Kidney (tissue), 14 donors: ENCODE measurements around the gene RPL36A. TPM values are rescaled to one million over a fixed set of nuclear protein-coding genes. Genes with fewer than 3 reads are reported as not detected.

Source experiments
- DNase-seq, 5 donors: peaks; one replicate each; pipeline ENCODE4 v3.0.0-alpha.2; 2013 to 2020
- FAIRE-seq: peaks from 2 replicates; lab custom pipeline; 2012; peaks lifted over from hg19 to GRCh38; lab: Jason Lieb, UNC
- H3K27ac ChIP-seq, 2 donors: one replicate each; pipeline ENCODE4 v1.7.0; 2013; ENCODE audit warnings: low read depth in 2 of 2, low read length in 2 of 2, inconsistent platforms in 1 of 2
- H3K27me3 ChIP-seq: one replicate; pipeline ENCODE4 v1.7.1; 2013; ENCODE audit warnings: low read length, inconsistent platforms; ENCODE audit not compliant: control insufficient read depth, insufficient read depth
- H3K36me3 ChIP-seq, 3 donors: one replicate each; pipeline versions ENCODE4 v1.7.0 to v1.7.1; 2013; ENCODE audit warnings: low read length in 3 of 3, control low read depth in 1 of 3, inconsistent platforms in 1 of 3; ENCODE audit not compliant: insufficient read depth in 3 of 3, control insufficient read depth in 2 of 3
- H3K4me1 ChIP-seq, 3 donors: one replicate each; pipeline versions ENCODE4 v1.7.0 to v1.7.1; 2013; ENCODE audit warnings: low read length in 3 of 3, inconsistent platforms in 1 of 3, low read depth in 1 of 3; ENCODE audit not compliant: control insufficient read depth in 2 of 3, insufficient read depth in 2 of 3
- H3K4me3 ChIP-seq, 3 donors: one replicate each; pipeline versions ENCODE4 v1.7.0 to v1.8.1; 2013; ENCODE audit warnings: low read length in 3 of 3, control low read depth in 1 of 3, inconsistent platforms in 1 of 3
- H3K9ac ChIP-seq, 3 donors: one replicate each; pipeline versions ENCODE4 v1.7.0 to v1.7.1; 2013; ENCODE audit warnings: low read length in 3 of 3, control low read depth in 1 of 3, inconsistent platforms in 1 of 3
- H3K9me3 ChIP-seq, 3 donors: one replicate each; pipeline versions ENCODE4 v1.7.0 to v1.7.1; 2013; ENCODE audit warnings: low read length in 3 of 3, control low read depth in 1 of 3, inconsistent platforms in 1 of 3; ENCODE audit not compliant: control insufficient read depth in 2 of 3, insufficient read depth in 1 of 3
- intact Hi-C: fragments of 100-400 bp; cut with DNase I; formaldehyde crosslinking; loops from one replicate; pipeline ENCODE4 v1.11.1; 2022
- polyA plus RNA-seq: library from polyadenylated mRNA; stranded (reverse); fragments of 350-450 nt; fragmentation: Illumina TruSeq; extraction: RNeasy Lipid Tissue Mini Kit (QIAGEN cat#74804); gene quantifications from one replicate; pipeline ENCODE4 v1.2.3, GENCODE V29; 2014; ENCODE audit warnings: low read depth, low replicate concordance; ENCODE audit not compliant: insufficient read depth
- total RNA-seq: library from RNA; stranded (reverse); fragmentation: NEBNext Ultra II Directional; extraction: Animal tissue kit (Norgen Biotek cat#: 25700); gene quantifications from one replicate; pipeline ENCODE4 v1.2.1, GENCODE V29; 2021
- TF ChIP-seq, protein P1 (sequence below): IDR thresholded peaks from 3 replicates; pipeline ENCODE4 v1.5.1; 2012; ENCODE audit warnings: mild to moderate bottlenecking, moderate library complexity, borderline replicate concordance; ENCODE audit not compliant: insufficient read depth; ENCODE audit errors: extremely low read depth
- donor health status: control.
- donor health status: control.
- donor health status: control.
- donor health status: control.
- donor health status: control.
- donor health status: DM: yes; HTN: yes; CAD: no.
- donor health status: Normal renal cell carcinoma (clear cell type).

Gene RPL36A
- total and polyA plus RNA-seq, 2 donors from 2014 or later, result 148 to 1,711 TPM

DNA sequence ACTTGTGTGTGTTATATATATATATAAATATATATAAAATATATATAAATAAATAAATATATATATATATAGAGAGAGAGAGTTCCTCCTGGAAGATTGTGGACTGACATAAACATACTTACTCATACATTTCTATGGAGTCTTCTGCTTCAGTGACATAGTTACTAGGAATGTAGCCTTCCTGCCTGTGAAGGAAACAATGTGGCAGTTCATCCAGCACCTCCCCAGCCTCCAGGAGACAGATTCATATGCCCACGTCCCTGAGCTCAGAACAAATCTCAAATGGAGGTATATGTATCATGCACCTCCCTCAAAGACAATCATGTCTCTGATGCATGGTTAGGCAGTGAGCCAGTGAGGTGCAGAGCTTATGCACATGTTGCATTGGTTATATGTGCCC lies 30.8 kb upstream of the RPL36A start:
- FAIRE-seq (no peak), DNase-seq (no peak)
- H3K9me3 ChIP-seq, result no peaks in the 10 kb centered on the region
- H3K4me1 ChIP-seq, result no peaks in the 10 kb centered on the region
- peaks cover 2% of the 10 kb centered on the region for H3K27me3 ChIP-seq
- no peak overlapping the region for H3K4me3 ChIP-seq
- intact Hi-C loops, result no loop called here
- no peak overlapping the region for H3K9ac ChIP-seq
- TF ChIP-seq, protein P1, sequence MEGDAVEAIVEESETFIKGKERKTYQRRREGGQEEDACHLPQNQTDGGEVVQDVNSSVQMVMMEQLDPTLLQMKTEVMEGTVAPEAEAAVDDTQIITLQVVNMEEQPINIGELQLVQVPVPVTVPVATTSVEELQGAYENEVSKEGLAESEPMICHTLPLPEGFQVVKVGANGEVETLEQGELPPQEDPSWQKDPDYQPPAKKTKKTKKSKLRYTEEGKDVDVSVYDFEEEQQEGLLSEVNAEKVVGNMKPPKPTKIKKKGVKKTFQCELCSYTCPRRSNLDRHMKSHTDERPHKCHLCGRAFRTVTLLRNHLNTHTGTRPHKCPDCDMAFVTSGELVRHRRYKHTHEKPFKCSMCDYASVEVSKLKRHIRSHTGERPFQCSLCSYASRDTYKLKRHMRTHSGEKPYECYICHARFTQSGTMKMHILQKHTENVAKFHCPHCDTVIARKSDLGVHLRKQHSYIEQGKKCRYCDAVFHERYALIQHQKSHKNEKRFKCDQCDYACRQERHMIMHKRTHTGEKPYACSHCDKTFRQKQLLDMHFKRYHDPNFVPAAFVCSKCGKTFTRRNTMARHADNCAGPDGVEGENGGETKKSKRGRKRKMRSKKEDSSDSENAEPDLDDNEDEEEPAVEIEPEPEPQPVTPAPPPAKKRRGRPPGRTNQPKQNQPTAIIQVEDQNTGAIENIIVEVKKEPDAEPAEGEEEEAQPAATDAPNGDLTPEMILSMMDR, result no peak
- H3K36me3 ChIP-seq, result no peaks in the 10 kb centered on the region
- no peak overlapping the region for H3K27ac ChIP-seq

DNA sequence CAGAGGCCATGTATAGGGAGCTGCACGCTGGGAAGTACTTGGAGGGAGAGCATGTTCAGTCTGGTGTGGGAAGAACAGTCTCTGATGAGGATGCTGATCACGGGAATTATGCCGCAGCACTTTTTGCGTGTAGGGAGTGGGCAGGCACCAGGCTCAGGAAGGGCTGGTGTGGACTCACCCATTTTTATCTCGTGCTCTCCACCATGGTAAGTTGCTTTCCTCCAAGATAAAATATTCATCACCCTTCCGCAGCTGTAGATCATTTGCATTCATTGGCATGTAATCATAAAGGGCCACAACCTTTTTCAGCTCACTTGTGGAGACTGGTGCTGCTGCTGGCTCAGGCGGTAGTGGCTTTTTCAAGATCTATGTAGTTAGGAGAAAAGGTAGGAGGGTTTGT lies 30.4 kb upstream of the RPL36A start:
- TF ChIP-seq, protein P1, result no peak
- no peak overlapping the region for H3K4me3 ChIP-seq
- H3K27me3 ChIP-seq, result peaks cover 2% of the 10 kb centered on the region
- no peaks in the 10 kb centered on the region for H3K4me1 ChIP-seq
- no peaks in the 10 kb centered on the region for H3K36me3 ChIP-seq
- intact Hi-C loops, result no loop called here
- no peaks in the 10 kb centered on the region for H3K9me3 ChIP-seq
- FAIRE-seq, result no peak
- H3K9ac ChIP-seq, result no peak overlapping the region
- H3K27ac ChIP-seq, result no peak overlapping the region
- no peak for DNase-seq

DNA sequence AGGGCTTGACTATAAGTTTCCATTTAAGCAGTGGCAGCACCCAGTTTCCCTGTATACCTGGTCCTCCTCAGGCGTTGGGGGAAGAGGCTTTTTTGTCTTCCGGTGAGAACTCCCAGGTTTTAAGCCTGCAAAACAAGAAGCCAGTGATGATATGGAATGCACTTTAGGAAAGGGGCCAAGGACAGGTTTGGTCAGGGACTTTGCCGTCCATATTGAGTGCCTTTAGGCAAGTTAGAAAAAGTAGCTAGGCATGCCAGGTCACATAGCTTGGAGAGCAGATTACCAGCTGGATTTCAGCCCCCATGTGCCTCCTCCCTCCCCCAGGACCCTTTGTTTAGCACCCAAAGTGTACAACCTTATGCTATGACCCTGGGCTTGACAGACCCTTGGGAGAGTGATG lies 28.7 kb upstream of the RPL36A start:
- peaks cover 2% of the 10 kb centered on the region for H3K27me3 ChIP-seq
- no peaks in the 10 kb centered on the region for H3K4me1 ChIP-seq
- TF ChIP-seq, protein P1, result no peak
- H3K4me3 ChIP-seq, result no peak overlapping the region
- H3K9me3 ChIP-seq, result no peaks in the 10 kb centered on the region
- FAIRE-seq (no peak), DNase-seq (no peak)
- no peaks in the 10 kb centered on the region for H3K36me3 ChIP-seq
- H3K9ac ChIP-seq, result no peak overlapping the region
- H3K27ac ChIP-seq, result no peak overlapping the region
- intact Hi-C loops, result no loop called here

DNA sequence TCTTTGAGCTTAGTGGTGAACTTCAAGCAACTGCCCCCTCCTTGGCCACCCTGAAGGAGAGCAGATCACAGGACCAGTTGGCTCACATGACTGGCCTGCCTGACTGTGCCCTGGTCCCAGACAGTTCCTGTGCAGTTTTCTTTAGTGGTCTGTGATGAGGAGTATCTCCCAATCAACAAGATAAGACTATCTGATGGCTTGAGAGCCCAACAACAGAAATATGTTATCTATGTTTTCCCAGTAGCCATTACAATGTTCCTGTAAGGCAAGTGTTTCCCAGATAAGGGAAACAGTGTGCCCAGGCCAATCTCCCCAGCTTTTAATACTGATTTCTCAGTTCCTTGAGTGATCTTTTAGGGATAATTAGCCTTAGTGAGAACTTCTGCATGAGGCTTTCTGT lies 28.1 kb upstream of the RPL36A start:
- peaks cover 2% of the 10 kb centered on the region for H3K27me3 ChIP-seq
- H3K36me3 ChIP-seq, result no peaks in the 10 kb centered on the region
- H3K9ac ChIP-seq, result no peak overlapping the region
- no peak overlapping the region for H3K4me3 ChIP-seq
- no peaks in the 10 kb centered on the region for H3K9me3 ChIP-seq
- DNase-seq, result no peak
- H3K4me1 ChIP-seq, result no peaks in the 10 kb centered on the region
- TF ChIP-seq, protein P1, result no peak
- intact Hi-C loops, result no loop called here
- H3K27ac ChIP-seq, result no peak overlapping the region
- no peak for FAIRE-seq
